ENCODE results near the gene TCN1.
"Not testable (repeated sequence)": the region's sequence is repeated elsewhere in the genome, so short reads cannot be mapped to it uniquely, and the experiment has no call there.

The TCN1 gene

DNA sequence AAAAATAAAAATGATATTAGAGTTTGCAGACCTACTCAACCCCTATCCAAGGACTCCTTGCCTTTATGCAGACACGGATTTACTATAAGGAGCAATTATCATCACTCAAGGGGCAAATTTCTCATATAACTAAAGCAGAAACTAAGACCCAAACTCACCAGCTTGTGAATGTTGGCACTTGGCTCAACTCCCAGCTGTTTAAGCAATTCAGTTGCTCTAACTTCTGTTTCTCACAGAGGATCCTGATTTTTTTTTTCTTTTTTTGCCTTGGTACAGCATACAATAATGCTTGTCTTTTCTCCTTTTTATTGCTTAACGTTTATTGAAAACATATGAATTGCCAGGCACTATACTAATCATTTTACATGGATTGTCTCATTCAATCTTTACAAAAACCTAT, 11.4 kb downstream of the TCN1 start:
- no peak for DNase-seq

DNA sequence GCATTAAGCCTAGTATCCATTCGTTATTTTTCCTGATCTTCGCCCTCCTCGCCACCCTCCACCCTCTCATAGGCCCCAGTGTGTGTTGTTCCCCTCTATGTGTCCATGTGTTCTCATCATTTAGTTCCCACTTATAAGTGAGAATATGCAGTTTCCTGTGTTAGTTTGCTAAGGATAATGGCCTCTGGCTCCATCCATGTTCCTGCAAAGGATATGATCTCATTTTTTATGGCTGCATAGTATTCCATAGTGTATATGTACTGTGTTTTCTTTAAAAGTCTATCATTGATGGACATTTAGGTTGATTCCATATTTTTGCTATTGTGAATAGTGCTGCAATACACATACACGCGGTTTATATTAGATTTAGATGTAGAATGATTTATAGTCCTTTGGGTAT, 14.9 kb downstream of the TCN1 start:
- DNase-seq, result not testable (repeated sequence)

DNA sequence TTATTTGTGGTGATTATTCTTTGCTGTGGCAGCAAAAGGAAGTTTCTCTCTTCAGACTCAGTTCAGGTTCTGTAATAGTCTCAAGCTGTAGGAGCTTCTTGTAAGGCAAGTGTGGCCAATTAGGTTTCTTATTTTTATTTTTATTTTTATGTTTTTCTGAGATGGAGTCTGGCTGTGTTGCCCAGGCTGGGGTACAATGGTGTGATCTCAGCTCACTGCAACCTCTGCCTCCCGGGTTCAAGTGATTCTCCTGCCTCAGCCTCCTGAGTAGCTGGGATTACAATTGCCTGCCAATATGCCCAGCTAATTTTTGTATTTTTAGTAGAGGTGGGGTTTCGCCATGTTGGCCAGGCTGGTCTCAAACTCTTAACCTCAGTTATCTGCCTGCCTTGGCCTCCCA, 16.7 kb downstream of the TCN1 start:
- not testable (repeated sequence) for DNase-seq

DNA sequence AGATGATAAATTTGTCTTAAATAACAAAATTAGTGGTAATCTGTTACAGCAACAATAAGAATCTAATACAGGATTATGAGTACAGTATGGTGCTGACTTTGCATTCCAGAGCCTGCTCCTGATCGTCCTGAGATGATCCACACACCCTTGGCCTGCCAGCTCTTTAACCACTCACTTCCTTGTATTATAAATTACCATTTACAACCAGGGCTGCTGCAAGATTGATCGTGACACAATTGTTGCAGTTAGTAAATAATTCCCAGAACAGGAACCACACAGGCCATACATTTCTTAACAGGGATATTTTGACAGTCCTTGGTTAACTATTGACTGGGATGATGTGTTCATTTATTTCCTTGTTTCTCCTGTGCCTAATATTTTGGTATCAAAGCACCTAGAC, 17.2 kb downstream of the TCN1 start:
- no peak for DNase-seq

DNA sequence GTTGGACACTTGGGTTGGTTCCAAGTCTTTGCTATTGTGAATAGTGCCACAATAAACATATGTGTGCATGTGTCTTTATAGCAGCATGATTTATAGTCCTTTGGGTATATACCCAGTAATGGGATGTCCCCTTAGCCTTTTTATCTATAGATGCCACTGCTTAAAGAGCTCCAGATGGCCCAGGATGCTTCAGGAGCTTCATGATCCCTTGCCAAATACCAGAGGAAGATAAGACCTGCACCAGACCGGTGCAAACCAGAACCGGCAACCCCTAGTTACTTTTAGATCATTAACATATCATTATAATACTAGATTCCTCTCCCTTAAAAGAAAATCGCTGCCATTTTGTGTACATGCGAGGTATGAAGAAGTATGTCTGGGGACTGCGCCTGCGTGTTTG, 17.8 kb downstream of the TCN1 start:
- DNase-seq, result not testable (repeated sequence)

DNA sequence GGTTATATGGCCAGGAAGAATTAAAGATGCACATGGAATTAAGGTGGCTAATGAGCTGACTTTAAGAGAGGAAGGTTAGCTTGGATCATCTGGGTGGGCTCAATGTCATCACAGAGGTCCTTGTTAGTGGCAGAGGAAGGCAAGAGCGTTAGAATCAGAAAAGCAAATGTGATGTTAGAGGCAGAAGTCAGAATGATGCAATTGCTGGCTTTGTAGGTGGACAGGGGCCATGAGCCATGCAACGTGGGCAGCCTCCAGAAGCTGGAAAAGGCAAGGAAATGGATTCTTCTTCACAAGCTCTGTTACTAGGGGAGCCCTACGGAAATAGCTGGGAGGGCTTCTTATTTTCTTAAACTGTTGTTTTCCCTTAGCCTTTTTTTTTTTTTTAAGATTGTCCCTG, 18.7 kb downstream of the TCN1 start:
- DNase-seq, result no peak

DNA sequence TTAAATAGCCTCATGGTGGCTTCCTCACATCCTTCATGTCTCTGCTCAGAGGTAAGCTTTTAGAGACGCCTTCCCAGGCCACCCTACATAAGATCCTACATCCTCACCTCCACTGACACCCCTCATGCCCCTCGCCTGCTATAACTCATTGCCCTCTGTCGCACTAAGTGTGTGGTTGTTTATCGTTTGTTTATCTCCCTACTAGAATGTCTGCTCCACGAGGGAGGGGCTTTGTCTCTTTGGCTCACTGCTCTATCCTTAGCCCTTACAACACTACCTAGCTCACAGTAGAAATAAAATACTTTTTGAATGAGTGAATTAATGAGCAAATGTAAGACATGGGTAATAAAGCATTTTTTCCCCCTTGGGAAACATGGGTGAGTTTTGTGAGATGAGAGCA, 19.7 kb downstream of the TCN1 start:
- DNase-seq, result no peak

DNA sequence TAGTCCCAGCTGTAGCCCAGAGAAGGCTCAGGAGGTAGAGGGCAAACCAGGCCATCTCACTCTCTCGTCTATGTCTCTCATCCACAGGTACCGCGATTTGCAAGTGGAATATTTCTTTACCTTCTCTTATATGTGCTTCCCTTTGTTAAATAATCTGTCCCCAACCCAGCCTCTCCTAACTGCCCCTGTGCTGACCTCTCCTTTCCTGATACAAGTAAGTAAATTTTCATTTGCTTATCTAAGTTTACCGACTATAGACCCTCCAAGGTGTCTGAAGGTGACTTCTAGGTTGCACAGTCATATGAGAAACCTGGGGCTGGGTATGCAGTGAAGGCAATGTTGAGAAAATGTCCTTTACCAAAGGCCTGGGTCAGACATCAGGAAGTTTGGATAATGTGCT, 20.9 kb downstream of the TCN1 start, which contains the start of gene CBLIF:
CBLIF (minus strand) TSS at position 101 of the 400 bp plus-strand sequence; CDS start at position 55, 46 bp downstream.
- no peak for DNase-seq

DNA sequence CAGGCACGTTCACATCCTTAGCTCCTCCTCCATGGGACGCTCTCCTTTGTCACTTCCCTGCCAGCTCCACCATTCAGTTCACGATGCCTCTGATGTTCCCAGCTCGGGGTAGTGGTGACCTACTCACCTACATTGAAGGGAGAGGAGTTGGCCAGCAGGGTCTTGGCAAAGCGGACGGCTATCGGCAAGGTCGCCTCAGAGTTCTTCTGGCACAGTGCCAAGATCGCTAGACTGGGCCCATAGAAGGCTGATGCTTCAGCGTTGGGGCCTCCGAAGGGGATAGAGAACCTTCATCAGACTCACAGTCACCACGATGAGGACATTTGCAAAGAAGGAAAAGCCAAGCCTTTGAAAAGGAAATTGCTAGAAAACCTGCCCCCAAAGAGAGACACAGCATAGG, 24.0 kb downstream of the TCN1 start:
- DNase-seq, result no peak

DNA sequence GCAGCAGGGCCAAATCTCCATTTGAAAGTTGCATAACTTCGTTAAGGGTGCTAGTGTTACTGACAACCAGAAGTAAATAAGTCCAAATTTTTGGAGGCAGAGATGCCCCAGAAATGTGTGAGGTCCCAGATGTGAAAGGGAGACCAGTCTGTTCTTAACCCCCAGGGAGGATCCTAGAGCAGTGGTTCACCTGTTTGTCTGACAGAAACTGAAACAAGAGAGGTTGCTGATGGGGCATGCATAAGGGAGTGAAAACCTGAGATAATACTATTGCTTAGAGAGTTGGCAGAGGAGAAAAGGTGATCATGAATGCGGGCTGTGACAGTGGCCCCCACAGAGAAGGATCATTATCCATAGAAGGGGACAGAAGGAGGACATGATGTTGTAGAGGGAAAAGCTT, 24.8 kb downstream of the TCN1 start:
- no peak for DNase-seq

DNA sequence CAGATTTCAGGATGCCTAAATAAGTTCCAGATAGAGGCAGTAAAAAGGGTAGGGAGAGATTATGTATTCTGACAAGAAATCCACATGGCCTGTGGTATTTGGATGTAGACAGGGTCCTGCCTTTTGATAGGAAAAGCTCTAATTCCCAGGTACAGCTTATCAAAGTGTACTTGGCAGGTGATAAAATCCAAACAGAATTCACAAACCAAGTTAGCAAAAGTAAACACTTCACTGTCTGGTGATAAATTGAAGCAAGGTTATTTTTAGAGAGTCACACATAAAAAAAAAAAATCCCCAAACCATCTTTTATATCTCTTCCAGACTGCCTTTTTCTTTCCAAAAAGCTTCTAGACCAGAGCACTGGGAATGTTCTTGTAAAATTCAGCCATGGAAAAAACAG, 26.7 kb downstream of the TCN1 start:
- no peak for DNase-seq

DNA sequence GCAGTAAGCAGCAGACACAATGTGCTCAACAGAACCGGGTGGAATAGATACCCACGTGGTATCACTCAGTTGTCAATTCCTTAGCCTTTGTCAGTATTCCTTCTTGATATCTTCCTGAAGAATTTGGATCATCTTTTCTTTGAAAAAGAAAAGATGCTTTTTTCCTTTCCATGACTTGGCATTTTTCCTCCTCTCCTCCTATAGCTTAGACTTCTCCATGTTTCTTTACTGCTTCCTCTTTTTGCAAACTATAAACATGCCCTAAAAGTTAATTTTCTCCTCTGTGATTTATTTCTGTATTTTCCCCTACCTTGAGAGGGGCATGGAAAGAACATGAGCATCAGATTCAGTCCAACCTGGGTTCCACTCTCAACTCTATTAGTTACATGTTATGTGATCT, 32.7 kb downstream of the TCN1 start:
- no peak for DNase-seq

DNA sequence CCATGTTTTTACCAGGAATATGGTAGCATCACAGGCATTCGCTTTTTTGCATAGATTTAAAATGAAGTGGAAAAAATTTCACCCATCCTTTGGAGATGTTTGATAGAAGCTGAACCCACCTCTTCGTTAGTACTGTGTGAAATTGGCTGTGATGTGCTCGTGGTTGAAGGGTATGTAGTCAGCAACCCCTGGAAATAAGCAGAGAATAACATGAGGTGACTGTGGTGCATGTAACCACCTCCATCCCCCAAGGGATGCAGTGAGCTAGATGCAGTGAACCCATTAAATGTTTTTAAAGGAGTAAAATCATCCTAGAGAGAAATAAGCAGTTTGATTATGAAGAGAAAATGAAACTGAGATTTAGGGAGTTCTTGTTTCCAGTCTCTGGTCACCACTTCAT, 36.9 kb downstream of the TCN1 start:
- no peak for DNase-seq

DNA sequence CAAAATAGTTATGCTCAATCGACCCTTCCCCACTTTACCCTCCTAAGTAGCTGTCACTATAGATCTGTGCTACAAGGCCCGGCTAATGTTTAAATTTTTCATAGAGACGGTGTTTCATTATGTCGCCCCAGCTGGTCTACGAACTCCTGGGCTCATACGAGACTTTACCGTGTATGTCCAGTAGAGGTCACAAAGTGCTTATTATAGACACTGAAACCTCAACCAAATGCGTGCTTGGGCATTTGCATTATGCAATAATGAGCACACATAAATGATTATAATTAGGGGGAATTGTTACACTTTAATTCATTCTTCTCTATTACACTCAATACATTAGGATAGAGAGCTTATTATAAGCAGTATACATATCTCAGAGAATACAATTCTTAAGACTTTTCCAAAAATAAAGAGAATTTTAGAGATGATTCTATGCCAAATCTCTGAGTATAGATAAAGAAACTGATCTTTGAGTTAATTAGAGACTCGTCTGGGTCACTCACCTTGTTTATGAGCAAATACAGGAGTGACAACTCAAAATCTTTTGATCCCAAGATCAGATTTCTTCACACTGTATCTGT, 43.2 kb downstream of the TCN1 start:
- DNase-seq, result peak; percentile 20

DNA sequence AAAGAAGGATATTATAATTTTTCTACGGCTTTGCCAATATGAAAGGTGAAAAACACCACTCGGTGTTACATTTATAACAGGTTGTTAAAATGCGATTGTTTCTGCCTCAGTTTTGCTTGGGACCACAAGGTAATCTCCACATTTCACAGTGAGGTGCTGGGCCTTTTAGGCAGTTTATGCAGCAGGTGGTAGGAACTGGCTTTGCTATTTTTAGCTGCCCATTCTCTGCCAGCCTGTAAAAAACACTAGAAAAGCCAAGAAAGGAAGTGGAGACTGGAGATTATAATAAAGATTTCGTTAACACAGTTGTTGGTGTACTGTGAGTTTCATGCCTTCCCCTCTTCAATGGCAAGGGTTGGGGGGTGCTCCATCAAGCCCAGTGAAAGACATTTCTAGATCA, 47.7 kb downstream of the TCN1 start:
- no peak for DNase-seq

DNA sequence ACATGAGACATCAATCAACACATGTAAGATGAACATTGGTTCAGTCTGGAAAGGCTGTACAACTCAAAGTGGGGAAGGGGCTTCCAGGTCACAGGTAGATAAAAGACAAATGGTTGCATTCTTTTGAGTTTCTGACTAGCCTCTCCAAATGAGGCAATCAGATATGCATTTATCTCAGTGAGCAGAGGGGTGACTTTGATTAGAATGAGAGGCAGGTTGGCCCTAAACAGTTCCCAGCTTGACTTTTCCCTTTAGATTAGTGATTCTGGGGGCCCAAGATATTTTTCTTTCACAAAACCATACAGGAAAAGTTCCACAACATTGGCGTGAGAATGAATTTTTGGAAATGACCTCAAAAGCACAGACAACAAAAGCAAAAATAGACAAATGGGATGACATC, 49.9 kb downstream of the TCN1 start:
- DNase-seq, result not testable (repeated sequence)

DNA sequence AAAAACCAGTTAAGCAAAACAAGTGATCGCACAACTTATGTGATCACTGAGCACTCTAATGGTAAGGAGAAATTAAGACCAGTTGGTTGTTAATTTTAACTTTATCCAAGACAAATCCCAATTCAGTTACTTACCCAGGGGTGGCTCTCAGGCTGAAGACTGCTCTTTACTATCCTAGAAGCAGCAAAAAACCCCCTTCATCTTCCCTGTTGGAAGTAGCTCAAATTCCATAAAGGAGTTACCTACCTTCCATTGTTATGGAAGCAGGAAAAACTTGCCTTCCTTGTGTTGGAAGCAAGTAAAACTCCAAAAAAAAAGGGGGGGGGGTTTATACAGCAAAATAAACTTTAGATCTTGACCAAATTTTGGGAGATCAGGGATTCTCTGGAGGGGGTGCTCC, 50.5 kb downstream of the TCN1 start:
- DNase-seq, result no peak

DNA sequence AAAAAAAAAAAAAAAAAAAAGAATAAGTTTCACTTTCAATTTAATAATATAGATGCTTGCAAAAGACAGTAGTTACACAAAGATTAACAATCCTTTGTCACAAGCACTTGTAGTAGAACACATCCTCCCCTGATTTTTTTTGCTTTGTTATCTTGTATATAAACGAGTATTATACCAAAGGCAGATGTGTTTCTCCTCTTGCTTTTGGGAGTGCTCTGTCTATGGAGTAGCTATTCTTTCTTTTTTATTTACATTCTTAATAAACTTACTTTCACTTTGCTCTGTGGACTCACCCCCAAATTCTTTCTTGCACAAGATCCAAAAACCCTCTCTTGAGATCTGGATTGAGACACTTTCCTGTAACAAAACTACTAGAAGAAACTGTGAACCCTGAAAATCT, 52.3 kb downstream of the TCN1 start:
- DNase-seq, result no peak

DNA sequence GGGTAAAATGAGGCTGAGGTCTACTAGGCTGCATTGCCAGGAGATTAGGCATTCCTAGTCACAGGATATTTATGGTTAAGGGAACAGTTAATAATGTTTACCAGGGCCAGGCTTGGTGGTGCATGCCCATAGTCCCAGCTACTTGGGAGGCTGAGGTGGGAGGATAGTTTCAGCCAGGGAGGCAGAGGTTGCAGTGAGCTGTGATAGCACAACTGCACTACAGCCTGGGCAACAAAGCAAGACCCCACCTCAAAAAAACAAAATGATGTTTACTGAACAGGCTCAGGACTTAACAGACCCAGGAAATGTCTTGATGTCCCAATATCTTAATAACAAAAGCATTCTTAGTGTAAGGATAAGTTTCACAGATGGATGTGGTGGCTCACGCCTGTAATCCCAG, 52.9 kb downstream of the TCN1 start:
- no peak for DNase-seq

DNA sequence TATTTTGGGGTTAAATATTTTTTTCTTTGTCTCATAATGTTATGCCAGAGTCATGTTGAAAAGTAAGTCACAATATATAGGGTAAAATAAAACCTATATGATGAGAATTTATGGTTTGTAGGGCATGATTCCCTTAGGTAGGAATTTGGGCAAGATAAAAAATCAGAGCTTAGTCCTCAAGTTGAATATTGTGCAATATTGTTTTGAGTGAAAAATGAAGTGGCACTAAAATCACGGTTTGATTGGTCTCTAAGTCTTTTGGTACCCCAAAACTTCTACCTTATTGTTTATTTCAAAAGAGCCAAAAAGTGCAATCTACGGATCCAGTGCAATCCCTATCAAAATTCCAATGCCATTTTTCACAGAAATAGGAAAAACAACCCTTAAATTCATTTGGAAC, 54.1 kb downstream of the TCN1 start:
- no peak for DNase-seq

DNA sequence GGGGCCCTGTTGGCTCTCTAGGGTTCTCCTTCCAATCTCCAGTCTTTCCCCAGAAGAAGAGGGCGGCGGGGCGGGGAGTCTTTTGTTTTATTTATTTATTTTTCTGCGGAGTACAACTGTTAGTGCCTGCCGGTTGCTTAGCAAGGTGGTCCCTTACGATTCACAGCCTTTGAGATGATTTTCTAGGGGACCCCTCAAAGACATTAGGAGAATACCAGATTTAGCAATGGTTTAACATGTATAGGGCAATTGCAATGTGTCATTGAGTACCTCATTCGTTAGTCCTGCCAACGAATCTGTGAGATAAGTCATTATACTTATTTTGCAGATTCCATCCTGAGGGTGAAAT, 55.4 kb downstream of the TCN1 start:
- no peak for DNase-seq

DNA sequence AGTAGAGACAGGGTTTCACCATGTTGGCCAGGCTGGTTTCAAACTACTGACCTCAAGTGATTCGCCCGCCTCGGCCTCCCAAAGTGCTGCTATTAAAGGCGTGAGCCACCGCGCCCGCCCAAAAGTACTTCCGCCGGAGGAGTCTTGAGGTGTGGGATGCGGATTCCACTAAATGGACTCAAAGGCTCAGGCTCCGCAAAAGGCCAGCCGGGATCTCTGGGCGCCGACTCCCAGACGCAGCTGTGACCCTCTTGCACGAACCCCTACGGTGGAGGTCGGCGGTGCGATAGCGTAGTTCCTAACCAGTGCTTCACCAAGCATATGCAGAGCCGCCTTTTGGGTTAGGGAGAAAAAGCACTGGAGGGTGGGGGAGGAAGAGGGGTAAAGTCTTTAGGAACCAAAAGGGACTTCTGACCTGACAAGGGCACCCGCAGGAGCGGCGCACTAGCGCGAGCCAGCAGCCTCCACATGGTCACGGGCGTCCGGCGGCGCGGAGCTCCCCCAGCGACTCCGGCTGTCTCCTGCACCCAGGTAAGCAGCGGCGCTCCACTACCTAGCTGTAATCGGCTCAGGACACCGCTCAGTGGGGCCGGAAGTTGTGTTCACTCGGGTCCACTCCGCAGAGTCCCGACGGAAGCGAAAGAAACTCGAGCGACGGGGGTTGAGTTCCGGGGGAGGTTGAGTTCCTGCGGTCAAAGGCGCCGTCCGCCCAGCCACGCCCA, 55.9 kb downstream of the TCN1 start, which contains the start of gene MRPL16:
MRPL16 (minus strand) TSS at position 590 of the 722 bp plus-strand sequence; CDS start at position 470, 120 bp downstream.
- DNase-seq, result peak; percentile 88

DNA sequence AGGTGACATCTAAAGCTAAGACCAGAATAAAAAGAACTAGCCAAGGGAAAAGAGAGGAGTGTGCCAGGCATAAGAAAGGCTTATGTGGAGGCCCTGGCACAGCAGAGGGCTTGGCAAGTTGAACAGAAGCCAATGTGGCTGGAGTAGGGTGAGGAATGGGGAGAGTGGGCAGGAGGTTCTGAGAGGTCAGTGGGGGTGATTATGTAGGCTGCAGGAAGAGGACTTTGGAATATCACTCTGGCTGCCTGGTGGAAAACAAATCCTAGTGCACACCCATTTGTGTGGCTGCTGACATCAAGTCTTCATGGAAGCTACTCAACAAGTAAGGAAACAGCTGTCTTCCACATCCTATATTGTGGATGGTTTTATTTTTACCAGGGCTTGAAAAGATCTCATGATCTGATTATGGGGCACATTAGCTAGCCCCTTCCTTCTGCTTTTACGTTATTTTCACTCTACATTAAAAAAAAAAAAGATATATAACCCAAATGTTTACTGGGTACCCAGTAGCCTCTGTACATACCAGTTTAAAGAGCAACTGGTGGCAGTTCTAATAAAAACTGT, 59.2 kb downstream of the TCN1 start:
- DNase-seq, result no peak

DNA sequence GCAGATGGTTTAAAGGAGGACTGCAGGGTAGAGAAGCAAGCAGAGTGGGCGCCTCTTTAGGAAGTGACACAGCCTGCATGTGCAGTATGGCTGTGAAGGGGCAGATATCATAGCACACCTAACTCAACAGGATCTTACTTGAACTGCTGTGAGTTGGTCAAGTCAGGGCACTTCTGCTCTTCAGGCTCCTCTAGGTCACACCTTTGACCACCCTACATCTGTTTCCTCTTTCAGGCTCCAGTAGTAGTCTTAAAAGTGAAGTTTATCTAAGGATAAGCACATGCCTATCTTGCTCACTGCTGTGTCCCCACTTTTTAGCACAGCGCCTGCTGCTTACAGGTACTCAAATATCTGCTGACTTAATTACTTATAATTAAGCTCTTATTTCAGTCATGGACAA, 62.2 kb downstream of the TCN1 start:
- no peak for DNase-seq

All from fibroblast of skin of right quadriceps (primary cell).